ENCODE results near the gene NDRG4. TPM values are rescaled to one million over a fixed set of nuclear protein-coding genes. Genes with fewer than 3 reads are reported as not detected.

Gene NDRG4
- total RNA-seq, 1 experiment from 2014 or later, result not detected

DNA sequence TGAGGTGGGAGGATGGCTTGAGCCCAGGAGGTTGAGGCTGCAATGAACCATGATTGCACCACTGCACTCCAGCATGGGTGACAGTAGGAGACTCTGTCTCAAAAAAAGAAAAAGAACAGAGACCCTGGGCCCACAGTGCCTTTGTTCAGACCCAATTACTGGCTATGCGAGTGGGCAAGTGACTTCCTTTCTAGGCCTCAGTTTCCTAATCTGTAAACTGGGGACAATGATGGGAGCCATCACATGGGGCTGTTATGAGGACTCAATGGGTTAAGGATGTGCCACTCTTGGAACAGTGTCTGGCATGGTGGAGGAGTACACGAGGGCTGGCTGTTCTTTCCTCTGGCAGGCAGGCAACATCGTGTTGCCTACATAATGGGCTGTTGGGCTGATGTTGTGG lies 47.3 kb upstream of the NDRG4 start:
- no peaks in the 10 kb centered on the region for H3K9me3 Mint-ChIP-seq (ENCODE audit: unreplicated experiment)
- TF ChIP-seq, protein P1, sequence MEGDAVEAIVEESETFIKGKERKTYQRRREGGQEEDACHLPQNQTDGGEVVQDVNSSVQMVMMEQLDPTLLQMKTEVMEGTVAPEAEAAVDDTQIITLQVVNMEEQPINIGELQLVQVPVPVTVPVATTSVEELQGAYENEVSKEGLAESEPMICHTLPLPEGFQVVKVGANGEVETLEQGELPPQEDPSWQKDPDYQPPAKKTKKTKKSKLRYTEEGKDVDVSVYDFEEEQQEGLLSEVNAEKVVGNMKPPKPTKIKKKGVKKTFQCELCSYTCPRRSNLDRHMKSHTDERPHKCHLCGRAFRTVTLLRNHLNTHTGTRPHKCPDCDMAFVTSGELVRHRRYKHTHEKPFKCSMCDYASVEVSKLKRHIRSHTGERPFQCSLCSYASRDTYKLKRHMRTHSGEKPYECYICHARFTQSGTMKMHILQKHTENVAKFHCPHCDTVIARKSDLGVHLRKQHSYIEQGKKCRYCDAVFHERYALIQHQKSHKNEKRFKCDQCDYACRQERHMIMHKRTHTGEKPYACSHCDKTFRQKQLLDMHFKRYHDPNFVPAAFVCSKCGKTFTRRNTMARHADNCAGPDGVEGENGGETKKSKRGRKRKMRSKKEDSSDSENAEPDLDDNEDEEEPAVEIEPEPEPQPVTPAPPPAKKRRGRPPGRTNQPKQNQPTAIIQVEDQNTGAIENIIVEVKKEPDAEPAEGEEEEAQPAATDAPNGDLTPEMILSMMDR (IDR thresholded peaks at IDR 0.05; ENCODE audit: unreplicated experiment), result no peak
- no peaks in the 10 kb centered on the region for H3K36me3 Mint-ChIP-seq (ENCODE audit: insufficient read depth, unreplicated experiment)
- peaks cover 23% of the 10 kb centered on the region for H3K27me3 Mint-ChIP-seq (ENCODE audit: insufficient read depth, unreplicated experiment)
- ChIA-PET POLR2A (interaction anchor here (0.5 to 2.0 kb wide), 9 partner anchors 7 to 1824 kb away, joined by 3 to 7 read pairs (median 4); partner anchors contain the start of gene GINS3), CTCF (interaction anchor here (0.6 to 1.4 kb wide), 6 partner anchors 9 to 239 kb away, joined by 3 to 9 read pairs (median 4); no protein-coding TSS in a partner anchor)
- H3K4me3 Mint-ChIP-seq (ENCODE audit: unreplicated experiment), result no peak overlapping the region
- no peak for DNase-seq (ENCODE audit: unreplicated experiment)
- intact Hi-C loops (cut with micrococcal nuclease), result no loop called here
- H3K4me1 Mint-ChIP-seq (ENCODE audit: insufficient read depth, unreplicated experiment), result peaks cover 6% of the 10 kb centered on the region
- BruUV-seq (replicated peaks), result no TSS peak
- H3K27ac Mint-ChIP-seq (ENCODE audit: low read depth, unreplicated experiment), result no peak overlapping the region

DNA sequence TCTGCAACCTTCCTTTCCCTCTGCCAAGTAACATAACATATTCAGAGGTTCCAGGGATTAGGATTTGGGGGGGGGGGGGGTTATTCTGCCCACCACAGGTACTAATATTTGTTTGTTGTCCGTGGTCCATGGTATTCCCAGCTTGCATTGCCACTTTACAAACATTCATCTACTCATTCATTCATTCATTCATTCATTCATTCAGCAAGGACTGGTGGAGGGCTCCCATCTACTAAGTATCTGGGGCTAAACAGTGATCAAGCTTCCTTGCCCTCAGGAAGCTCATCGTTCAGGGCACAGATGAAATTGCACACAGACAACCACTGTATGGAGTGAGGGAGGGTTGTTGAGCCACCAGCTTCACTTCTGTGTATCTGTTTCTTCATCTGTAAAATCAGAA lies 45.8 kb upstream of the NDRG4 start:
- DNase-seq (ENCODE audit: unreplicated experiment), result no peak
- TF ChIP-seq, protein P1 (IDR thresholded peaks at IDR 0.05; ENCODE audit: unreplicated experiment), result no peak
- no TSS peak for BruUV-seq (replicated peaks)
- intact Hi-C loops (cut with micrococcal nuclease), result no loop called here
- ChIA-PET POLR2A (interaction anchor here (0.6 kb wide), 3 partner anchors 264 to 1666 kb away, joined by 3 to 4 read pairs (median 3); no protein-coding TSS in a partner anchor), CTCF (interaction anchor here (0.6 to 1.5 kb wide), 3 partner anchors 107 to 184 kb away, joined by 4 to 12 read pairs (median 4); no protein-coding TSS in a partner anchor)
- peaks cover 23% of the 10 kb centered on the region for H3K27me3 Mint-ChIP-seq (ENCODE audit: insufficient read depth, unreplicated experiment)
- H3K4me3 Mint-ChIP-seq (ENCODE audit: unreplicated experiment), result no peak overlapping the region
- no peak overlapping the region for H3K27ac Mint-ChIP-seq (ENCODE audit: low read depth, unreplicated experiment)
- H3K4me1 Mint-ChIP-seq (ENCODE audit: insufficient read depth, unreplicated experiment), result peaks cover 10% of the 10 kb centered on the region
- H3K36me3 Mint-ChIP-seq (ENCODE audit: insufficient read depth, unreplicated experiment), result no peaks in the 10 kb centered on the region
- no peaks in the 10 kb centered on the region for H3K9me3 Mint-ChIP-seq (ENCODE audit: unreplicated experiment)

DNA sequence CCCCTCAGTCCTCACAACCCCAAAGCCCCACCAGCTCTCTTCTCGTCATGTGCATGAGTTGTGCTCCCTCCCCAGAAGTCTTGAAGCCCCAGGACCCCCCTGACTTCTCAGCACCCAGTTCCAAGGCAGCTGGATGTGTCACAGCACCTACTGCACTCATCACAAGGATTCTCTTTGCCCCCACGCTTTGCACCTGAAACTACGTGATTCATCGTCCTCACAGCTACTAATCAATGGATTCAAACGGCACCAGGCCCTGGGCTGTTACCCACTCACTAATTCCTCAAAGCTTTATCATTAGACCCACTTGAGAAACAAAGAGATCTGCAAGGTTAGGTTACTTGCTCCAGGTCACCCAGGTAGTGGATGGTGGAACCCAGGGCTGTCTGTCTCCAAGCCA lies 45.1 kb upstream of the NDRG4 start:
- Mint-ChIP-seq H3K27ac (ENCODE audit: low read depth, unreplicated experiment) (no peak overlapping the region), H3K4me3 (ENCODE audit: unreplicated experiment) (no peak overlapping the region), H3K36me3 (ENCODE audit: insufficient read depth, unreplicated experiment) (no peaks in the 10 kb centered on the region), H3K27me3 (ENCODE audit: insufficient read depth, unreplicated experiment) (peaks cover 23% of the 10 kb centered on the region), H3K9me3 (ENCODE audit: unreplicated experiment) (no peaks in the 10 kb centered on the region), H3K4me1 (ENCODE audit: insufficient read depth, unreplicated experiment) (peaks cover 16% of the 10 kb centered on the region)
- TF ChIP-seq, protein P1 (IDR thresholded peaks at IDR 0.05; ENCODE audit: unreplicated experiment), result no peak
- no TSS peak for BruUV-seq (replicated peaks)
- no peak for DNase-seq (ENCODE audit: unreplicated experiment)
- ChIA-PET CTCF (interaction anchor here (0.6 to 1.5 kb wide), 5 partner anchors 107 to 258 kb away, joined by 3 to 12 read pairs (median 4); no protein-coding TSS in a partner anchor), POLR2A (interaction anchor here (0.6 kb wide), 1 partner anchor 924 kb away, joined by 4 read pairs; no protein-coding TSS in a partner anchor)
- intact Hi-C loops (cut with micrococcal nuclease), result no loop called here

DNA sequence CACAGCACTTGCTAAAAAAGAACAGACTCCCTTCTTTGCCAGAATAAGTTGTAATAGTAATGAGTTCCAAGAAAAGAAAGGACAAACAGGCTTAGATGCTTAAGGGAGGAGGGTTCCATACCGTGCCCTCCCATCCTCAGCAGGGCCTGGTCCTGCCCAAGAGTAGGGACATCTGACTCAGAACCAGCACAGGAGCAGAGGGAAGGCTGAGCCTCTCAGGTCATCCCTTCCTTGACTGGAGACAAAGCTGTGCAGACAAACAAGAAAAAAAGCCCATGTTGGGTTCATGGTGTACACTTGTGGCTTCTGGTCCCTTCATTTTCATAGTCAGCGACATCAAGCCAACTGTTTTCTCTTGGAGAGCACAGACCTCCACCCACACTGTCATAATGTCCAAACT lies 44.2 kb upstream of the NDRG4 start:
- intact Hi-C loops (cut with micrococcal nuclease), result no loop called here
- no TSS peak for BruUV-seq (replicated peaks)
- ChIA-PET CTCF (interaction anchor here (0.7 kb wide), 1 partner anchor 110 kb away, joined by 5 read pairs; no protein-coding TSS in a partner anchor), POLR2A (interaction anchor here (0.6 kb wide), 1 partner anchor 50 kb away, joined by 3 read pairs; no protein-coding TSS in a partner anchor)
- peaks cover 21% of the 10 kb centered on the region for H3K27me3 Mint-ChIP-seq (ENCODE audit: insufficient read depth, unreplicated experiment)
- H3K4me3 Mint-ChIP-seq (ENCODE audit: unreplicated experiment), result no peak overlapping the region
- H3K27ac Mint-ChIP-seq (ENCODE audit: low read depth, unreplicated experiment), result no peak overlapping the region
- H3K4me1 Mint-ChIP-seq (ENCODE audit: insufficient read depth, unreplicated experiment), result peaks cover 16% of the 10 kb centered on the region
- H3K9me3 Mint-ChIP-seq (ENCODE audit: unreplicated experiment), result no peaks in the 10 kb centered on the region
- TF ChIP-seq, protein P1 (IDR thresholded peaks at IDR 0.05; ENCODE audit: unreplicated experiment), result no peak
- no peak for DNase-seq (ENCODE audit: unreplicated experiment)
- H3K36me3 Mint-ChIP-seq (ENCODE audit: insufficient read depth, unreplicated experiment), result no peaks in the 10 kb centered on the region

Data from MCF 10A (cell line).